Upper lobe of left lung (tissue), 4 donors: ENCODE data around the gene LBR.

Source experiments
- POLR2A ChIP-seq, 4 donors: fragments of 450-650 bp; IDR thresholded peaks; one replicate each; pipeline ENCODE4 v1.5.1; 2016 to 2017; ENCODE audit warnings: antibody characterized with exemption in 4 of 4, mild to moderate bottlenecking in 2 of 4
- TF ChIP-seq, protein P1 (sequence below), 6 experiments: fragments of 450-650 bp in 4 of 6; fragments of 200-600 bp in 2 of 6; sonication (generic) in 2 of 6; IDR thresholded peaks; one replicate each; pipeline ENCODE4 v1.5.1; 2016 to 2019; ENCODE audit warnings: antibody characterized with exemption in 6 of 6

DNA sequence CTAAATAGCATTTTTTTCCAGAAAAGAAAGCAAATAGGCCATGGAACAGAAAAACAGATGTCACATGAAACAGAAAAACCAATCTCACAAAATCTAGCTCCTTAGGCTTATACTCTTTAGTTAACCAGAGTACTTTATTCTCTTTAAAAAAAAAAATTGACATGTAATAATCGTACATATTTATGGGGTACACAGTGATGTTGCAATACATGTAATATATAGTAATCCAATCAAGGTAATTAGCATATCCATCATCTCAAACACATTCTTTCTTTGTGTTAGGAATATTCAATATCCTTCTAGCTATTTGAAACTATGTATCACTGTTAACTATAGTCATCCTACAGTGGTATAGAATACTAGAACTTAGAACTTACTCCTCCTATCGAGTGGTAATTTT is 20.1 kb downstream of the LBR start:
- TF ChIP-seq, protein P1, sequence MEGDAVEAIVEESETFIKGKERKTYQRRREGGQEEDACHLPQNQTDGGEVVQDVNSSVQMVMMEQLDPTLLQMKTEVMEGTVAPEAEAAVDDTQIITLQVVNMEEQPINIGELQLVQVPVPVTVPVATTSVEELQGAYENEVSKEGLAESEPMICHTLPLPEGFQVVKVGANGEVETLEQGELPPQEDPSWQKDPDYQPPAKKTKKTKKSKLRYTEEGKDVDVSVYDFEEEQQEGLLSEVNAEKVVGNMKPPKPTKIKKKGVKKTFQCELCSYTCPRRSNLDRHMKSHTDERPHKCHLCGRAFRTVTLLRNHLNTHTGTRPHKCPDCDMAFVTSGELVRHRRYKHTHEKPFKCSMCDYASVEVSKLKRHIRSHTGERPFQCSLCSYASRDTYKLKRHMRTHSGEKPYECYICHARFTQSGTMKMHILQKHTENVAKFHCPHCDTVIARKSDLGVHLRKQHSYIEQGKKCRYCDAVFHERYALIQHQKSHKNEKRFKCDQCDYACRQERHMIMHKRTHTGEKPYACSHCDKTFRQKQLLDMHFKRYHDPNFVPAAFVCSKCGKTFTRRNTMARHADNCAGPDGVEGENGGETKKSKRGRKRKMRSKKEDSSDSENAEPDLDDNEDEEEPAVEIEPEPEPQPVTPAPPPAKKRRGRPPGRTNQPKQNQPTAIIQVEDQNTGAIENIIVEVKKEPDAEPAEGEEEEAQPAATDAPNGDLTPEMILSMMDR (IDR thresholded peaks at IDR 0.05) = no peak
- TF ChIP-seq POLR2A (IDR thresholded peaks at IDR 0.05) = no peak
